HG03064 (cell line): ENCODE measurements around the gene ZNF134.

Source experiments
- ATAC-seq: cut with Tn5 transposase; IDR thresholded peaks from one replicate; pipeline ENCODE4 v1.9.1; 2021; ENCODE audit warnings: low read depth; ENCODE audit not compliant: unreplicated experiment

The ZNF134 gene

GRCh38 chr19:57633832-57634131 is 19.7 kb downstream of the ZNF134 start:
- ATAC-seq = no peak

GRCh38 chr19:57637379-57637778 is 23.3 kb downstream of the ZNF134 start:
- no peak for ATAC-seq

- ATAC-seq = no peak
Measured at GRCh38 chr19:57641715-57642234, 27.7 kb downstream of the ZNF134 start.

- no peak for ATAC-seq
Measured at GRCh38 chr19:57642396-57643046, 28.5 kb downstream of the ZNF134 start.

- no peak for ATAC-seq
Measured at GRCh38 chr19:57643734-57644133, 29.7 kb downstream of the ZNF134 start.

GRCh38 chr19:57648331-57649003 is 34.4 kb downstream of the ZNF134 start:
- ATAC-seq = no peak

GRCh38 chr19:57651654-57651996 is 37.6 kb downstream of the ZNF134 start:
- ATAC-seq = no peak

- ATAC-seq = no peak
Measured at GRCh38 chr19:57653689-57654088, 39.6 kb downstream of the ZNF134 start.

- no peak for ATAC-seq
Measured at GRCh38 chr19:57655443-57655842, 41.4 kb downstream of the ZNF134 start.

- no peak for ATAC-seq
Measured at GRCh38 chr19:57656346-57656745, 42.3 kb downstream of the ZNF134 start.

GRCh38 chr19:57664269-57665127 is 50.5 kb downstream of the ZNF134 start:
- no peak for ATAC-seq

- ATAC-seq = no peak
Measured at GRCh38 chr19:57665261-57665806, 51.3 kb downstream of the ZNF134 start.

- no peak for ATAC-seq
Measured at GRCh38 chr19:57667228-57667627, 53.2 kb downstream of the ZNF134 start.

- no peak for ATAC-seq
Measured at GRCh38 chr19:57668635-57669034, 54.6 kb downstream of the ZNF134 start, which contains the start of gene ZSCAN4. Gene ZSCAN4 (plus strand): TSS chr19:57668935. CDS start chr19:57676146, 7,211 bp downstream.

- ATAC-seq = no peak
Measured at GRCh38 chr19:57671124-57671895, 57.3 kb downstream of the ZNF134 start.

GRCh38 chr19:57672466-57672865 is 58.4 kb downstream of the ZNF134 start:
- ATAC-seq = no peak
